GM12878 (cell line): ENCODE data around the gene SCNN1B. TPM values are rescaled to one million over a fixed set of nuclear protein-coding genes. Genes with fewer than 3 reads are reported as not detected.
"Not testable (repeated sequence)": the region's sequence is repeated elsewhere in the genome, so short reads cannot be mapped to it uniquely, and the experiment has no call there.

Experiments used
- ATAC-seq: fragments of 200-7000 bp; cut with Tn5 transposase; 3 replicates; pipeline ENCODE4 v1.9.1; 2020; ENCODE audit warnings: mild to moderate bottlenecking, moderate library complexity
- BruUV-seq: library from RNA; stranded (reverse); fragments of 400-500 nt; replicated peaks from 2 replicates; lab custom pipeline; 2021; lab: Mats Ljungman, UMichigan
- CTCF ChIA-PET: fragments of 300-600 bp; sonication (Branson Sonifier 250); formaldehyde crosslinking; extraction: SDS; loops from one replicate; lab custom pipeline; 2021; ENCODE audit warnings: inconsistent platforms; lab: Yijun Ruan, JAX
- POLR2A ChIA-PET: fragments of 350-600 bp; formaldehyde crosslinking; extraction: SDS; loops from one replicate; lab custom pipeline; 2021; ENCODE audit warnings: inconsistent platforms; lab: Charles Lee
- RAD21 ChIA-PET: fragments of 300-600 bp; sonication (Branson Sonifier 250); formaldehyde crosslinking; loops from one replicate; lab custom pipeline; 2023; ENCODE audit warnings: antibody characterized with exemption; ENCODE audit not compliant: unreplicated experiment; lab: Charles Lee
- SMC1A ChIA-PET: fragments of 300-600 bp; sonication (Branson Sonifier 250); formaldehyde crosslinking; loops from one replicate; lab custom pipeline; 2023; ENCODE audit not compliant: unreplicated experiment, uncharacterized antibody; lab: Charles Lee
- DNase-seq: peaks from one replicate; pipeline ENCODE4 v3.0.0-alpha.2; 2011; ENCODE audit warnings: low read depth, low spot score
- FAIRE-seq: peaks from 3 replicates; lab custom pipeline; 2011; peaks lifted over from hg19 to GRCh38; lab: Jason Lieb, UNC
- H2AFZ ChIP-seq: 2 replicates; pipeline ENCODE4 v1.6.0; 2011; ENCODE audit warnings: low read depth, low read length, control low read depth; ENCODE audit not compliant: control insufficient read depth
- H3K27ac ChIP-seq: 2 replicates; pipeline ENCODE4 v1.5.1; 2011; ENCODE audit warnings: control low read depth; ENCODE audit not compliant: control insufficient read depth, insufficient read depth
- H3K27me3 ChIP-seq, 2 experiments: replicated peaks in 1 of 2; 2 replicates each; pipeline versions ENCODE4 v1.6.0 to v1.6.1; 2011; ENCODE audit warnings: low read length in 1 of 2; ENCODE audit not compliant: control insufficient read depth in 2 of 2, insufficient read depth in 2 of 2
- H3K36me3 ChIP-seq, 2 experiments: 2 replicates each; pipeline ENCODE4 v1.5.1; 2011; ENCODE audit warnings: low read length in 1 of 2; ENCODE audit not compliant: control insufficient read depth in 2 of 2, insufficient read depth in 2 of 2
- H3K4me1 ChIP-seq: 2 replicates; pipeline ENCODE4 v1.6.1; 2011; ENCODE audit warnings: mild to moderate bottlenecking, low read length, moderate library complexity, mixed read lengths; ENCODE audit not compliant: control insufficient read depth, insufficient read depth
- H3K4me2 ChIP-seq: 2 replicates; pipeline ENCODE4 v1.6.0; 2011; ENCODE audit warnings: control low read depth; ENCODE audit not compliant: control insufficient read depth, insufficient read depth
- H3K4me3 ChIP-seq: fragments of 200-600 bp; sonication (generic); 2 replicates; pipeline ENCODE4 v1.5.1; 2016
- H3K79me2 ChIP-seq: 2 replicates; pipeline ENCODE4 v1.6.0; 2011; ENCODE audit warnings: low read length; ENCODE audit not compliant: control insufficient read depth, insufficient read depth
- H3K9ac ChIP-seq: 2 replicates; pipeline ENCODE4 v1.8.0; 2011; ENCODE audit warnings: low read length, control low read depth, mixed read lengths; ENCODE audit not compliant: control insufficient read depth, insufficient read depth
- H3K9me3 ChIP-seq: replicated peaks from 3 replicates; pipeline ENCODE4 v1.5.1; 2011; ENCODE audit warnings: mild to moderate bottlenecking, low read length; ENCODE audit not compliant: control insufficient read depth, insufficient read depth
- H4K20me1 ChIP-seq: 2 replicates; pipeline ENCODE4 v1.6.0; 2011; ENCODE audit not compliant: control insufficient read depth, insufficient read depth
- IRF4 ChIP-seq: IDR thresholded peaks from 2 replicates; pipeline ENCODE4 v1.6.1; 2011; ENCODE audit warnings: low read depth, low read length
- MTA3 ChIP-seq: IDR thresholded peaks from 2 replicates; pipeline ENCODE4 v1.6.1; 2012; ENCODE audit warnings: low read length, inconsistent platforms, borderline replicate concordance
- NR2C2 ChIP-seq: IDR thresholded peaks from 2 replicates; pipeline ENCODE4 v1.6.1; 2011; ENCODE audit warnings: borderline replicate concordance, low read depth; ENCODE audit not compliant: control insufficient read depth, insufficient read length
- PML ChIP-seq: IDR thresholded peaks from 2 replicates; pipeline ENCODE4 v1.6.1; 2012; ENCODE audit warnings: low read length, inconsistent platforms
- RB1 ChIP-seq: fragments of 450-650 bp; formaldehyde crosslinking; IDR thresholded peaks from 2 replicates; pipeline ENCODE4 v1.6.1; 2017; ENCODE audit warnings: mild to moderate bottlenecking, borderline replicate concordance
- WGBS: methylation state at CpG from one replicate; pipeline ENCODE4 v1.1.6; 2016; ENCODE audit warnings: low lambda C conversion rate; ENCODE audit not compliant: insufficient replicate concordance, insufficient coverage; ENCODE audit errors: missing lambda C conversion rate; 5-methylcytosine and 5-hydroxymethylcytosine counted together
- in situ Hi-C: fragments of 300-500 bp; cut with MboI; formaldehyde crosslinking; loops from 9 replicates; pipeline ENCODE4 v1.14.3; 2018; ENCODE audit warnings: mixed read lengths
- intact Hi-C: fragments of 100-400 bp; cut with micrococcal nuclease; formaldehyde crosslinking; loops from one replicate; pipeline ENCODE4 v1.14.2; 2022; ENCODE audit not compliant: unreplicated experiment
- polyA plus RNA-seq, 11 experiments: library from polyadenylated mRNA; depleted of rRNA in 4 of 11; unstranded in 6 of 11; stranded (reverse) in 5 of 11; fragments of >200 nt; fragmentation: Nextera tagmentation in 4 of 11; fragmentation: Illumina TruSeq in 1 of 11; extraction: Ambion mirVana in 4 of 11; extraction: Trizol in 1 of 11; gene quantifications; 1 replicate in 1 of 11; 2 replicates in 10 of 11; pipeline versions ENCODE4 v1.2.1 to v1.2.3, GENCODE V29; 2011 to 2016; ENCODE audit warnings: inconsistent platforms in 2 of 11, missing spikeins in 2 of 11, low read depth in 1 of 11
- total RNA-seq, 4 experiments: library from RNA; depleted of rRNA in 3 of 4; stranded (reverse); fragments of >200 nt in 3 of 4; fragmentation: Illumina TruSeq in 1 of 4; extraction: Trizol in 1 of 4; gene quantifications; 2 replicates each; pipeline versions ENCODE4 v1.2.1 to v1.2.3, GENCODE V29; 2013 to 2021
- TF ChIP-seq, protein P1 (sequence below): IDR thresholded peaks from 2 replicates; pipeline ENCODE4 v1.6.1; 2011; ENCODE audit warnings: mild to moderate bottlenecking, low read depth, low read length, moderate library complexity; ENCODE audit not compliant: insufficient replicate concordance
- TF ChIP-seq, protein P2 (sequence below): IDR thresholded peaks from 2 replicates; pipeline ENCODE4 v1.6.1; 2011; ENCODE audit warnings: borderline replicate concordance, low read depth, mild to moderate bottlenecking, moderate library complexity, low read length; ENCODE audit not compliant: insufficient read depth, poor library complexity, severe bottlenecking
- TF ChIP-seq, protein P3 (sequence below): IDR thresholded peaks from 2 replicates; pipeline ENCODE4 v1.6.1; 2012; ENCODE audit warnings: low read depth, low read length, improper control_type of control experiment

SCNN1B gene
- total and polyA plus RNA-seq, 10 of the 15 experiments (the other 5 are each of a cell fraction or from before 2014, with no cell fraction given) = 0.28 to 1.5 (median 0.64) TPM

DNA sequence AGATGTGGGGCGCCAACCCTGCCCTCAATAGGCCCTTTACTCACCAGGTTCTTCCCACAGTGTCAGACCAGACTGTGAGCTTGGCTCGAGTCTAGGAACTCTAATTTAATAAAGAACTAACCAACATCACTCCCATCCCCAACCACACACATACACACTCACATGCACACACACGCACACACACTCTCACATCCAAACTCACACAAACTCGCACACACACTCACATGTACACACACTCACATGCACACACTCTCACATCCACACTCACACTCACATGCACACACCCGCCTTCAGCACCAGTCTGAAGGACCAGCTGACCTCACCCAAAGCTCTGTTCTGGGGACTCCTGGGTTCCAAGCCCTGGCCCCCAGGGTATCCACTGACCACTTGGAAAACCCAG, 87.1 kb downstream of the SCNN1B start:
- no peak overlapping the region for H3K4me3 ChIP-seq
- no peaks in the 10 kb centered on the region for H4K20me1 ChIP-seq
- POLR2A ChIA-PET = interaction anchor here (1.0 kb wide), 1 partner anchor 10 kb away, joined by 3 read pairs; no protein-coding TSS in a partner anchor
- SMC1A ChIA-PET = no interaction called here
- H3K9me3 ChIP-seq = no peaks in the 10 kb centered on the region
- intact Hi-C loops (no loop called here), in situ Hi-C loops (no loop called here)
- FAIRE-seq (no peak), DNase-seq (no peak), ATAC-seq (no peak)
- no peaks in the 10 kb centered on the region for H3K4me1 ChIP-seq
- H3K27me3 ChIP-seq = no peaks in the 10 kb centered on the region
- no peak overlapping the region for H3K27ac ChIP-seq
- no peaks in the 10 kb centered on the region for H3K79me2 ChIP-seq
- CTCF ChIA-PET = no interaction called here
- H2AFZ ChIP-seq = no peak overlapping the region
- WGBS = 87% methylated on average over 5 of the region's 5 CpGs
- H3K4me2 ChIP-seq = no peak overlapping the region
- peaks cover 0 to 5% of the 10 kb centered on the region in 2 experiments; a peak in 3 of 4 replicates for H3K36me3 ChIP-seq
- TF ChIP-seq RB1 (no peak), MTA3 (no peak), NR2C2 (no peak), IRF4 (no peak), PML (no peak)
- TF ChIP-seq, protein P1, sequence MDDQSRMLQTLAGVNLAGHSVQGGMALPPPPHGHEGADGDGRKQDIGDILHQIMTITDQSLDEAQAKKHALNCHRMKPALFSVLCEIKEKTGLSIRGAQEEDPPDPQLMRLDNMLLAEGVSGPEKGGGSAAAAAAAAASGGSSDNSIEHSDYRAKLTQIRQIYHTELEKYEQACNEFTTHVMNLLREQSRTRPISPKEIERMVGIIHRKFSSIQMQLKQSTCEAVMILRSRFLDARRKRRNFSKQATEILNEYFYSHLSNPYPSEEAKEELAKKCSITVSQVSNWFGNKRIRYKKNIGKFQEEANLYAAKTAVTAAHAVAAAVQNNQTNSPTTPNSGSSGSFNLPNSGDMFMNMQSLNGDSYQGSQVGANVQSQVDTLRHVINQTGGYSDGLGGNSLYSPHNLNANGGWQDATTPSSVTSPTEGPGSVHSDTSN = peak; percentile 49
- TF ChIP-seq, protein P2, sequence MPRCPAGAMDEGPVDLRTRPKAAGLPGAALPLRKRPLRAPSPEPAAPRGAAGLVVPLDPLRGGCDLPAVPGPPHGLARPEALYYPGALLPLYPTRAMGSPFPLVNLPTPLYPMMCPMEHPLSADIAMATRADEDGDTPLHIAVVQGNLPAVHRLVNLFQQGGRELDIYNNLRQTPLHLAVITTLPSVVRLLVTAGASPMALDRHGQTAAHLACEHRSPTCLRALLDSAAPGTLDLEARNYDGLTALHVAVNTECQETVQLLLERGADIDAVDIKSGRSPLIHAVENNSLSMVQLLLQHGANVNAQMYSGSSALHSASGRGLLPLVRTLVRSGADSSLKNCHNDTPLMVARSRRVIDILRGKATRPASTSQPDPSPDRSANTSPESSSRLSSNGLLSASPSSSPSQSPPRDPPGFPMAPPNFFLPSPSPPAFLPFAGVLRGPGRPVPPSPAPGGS = peak; percentile 91
- TF ChIP-seq, protein P3, sequence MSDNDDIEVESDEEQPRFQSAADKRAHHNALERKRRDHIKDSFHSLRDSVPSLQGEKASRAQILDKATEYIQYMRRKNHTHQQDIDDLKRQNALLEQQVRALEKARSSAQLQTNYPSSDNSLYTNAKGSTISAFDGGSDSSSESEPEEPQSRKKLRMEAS = no peak
- no peak overlapping the region for H3K9ac ChIP-seq
- RAD21 ChIA-PET = no interaction called here
- no TSS peak for BruUV-seq

DNA sequence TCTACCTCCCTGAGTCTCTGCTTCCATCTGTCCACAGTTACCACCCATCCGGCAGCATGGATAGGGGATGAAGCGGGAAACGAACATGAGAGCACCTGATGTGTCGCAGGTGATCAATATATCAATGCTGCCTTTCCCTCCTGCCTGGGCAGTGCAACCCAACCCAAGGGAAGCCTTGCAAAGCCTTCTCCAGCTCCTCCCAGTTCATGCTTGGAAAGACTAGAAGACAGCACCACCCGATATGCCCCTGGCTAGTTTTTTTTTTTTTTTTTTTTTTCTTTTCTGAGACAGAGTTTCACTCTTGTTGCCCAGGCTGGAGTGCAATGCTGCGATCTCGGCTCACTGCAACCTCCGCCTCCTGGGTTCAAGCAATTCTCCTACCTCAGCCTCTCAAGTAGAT, 87.8 kb downstream of the SCNN1B start:
- H3K36me3 ChIP-seq, ATAC-seq, intact Hi-C loops, H3K4me3 ChIP-seq, H3K4me2 ChIP-seq, H4K20me1 ChIP-seq, H3K27me3 ChIP-seq, POLR2A ChIA-PET, H3K79me2 ChIP-seq, BruUV-seq, H3K9me3 ChIP-seq, DNase-seq, SMC1A ChIA-PET, H3K27ac ChIP-seq, H2AFZ ChIP-seq, FAIRE-seq, H3K4me1 ChIP-seq, in situ Hi-C loops, CTCF ChIA-PET, H3K9ac ChIP-seq: not testable (repeated sequence)
- RAD21 ChIA-PET = interaction anchor here (1.3 kb wide), 1 partner anchor 87 kb away, joined by 3 read pairs; the partner anchor contains the start of gene SCNN1B
- 98% methylated on average over 8 of the region's 8 CpGs for WGBS
